DOHH2 (cell line): Measurements from ENCODE around the gene BBX.

ENCODE experiments used
- CTCF ChIP-seq: fragments of 200-600 bp; sonication (generic); IDR thresholded peaks from one replicate; pipeline ENCODE4 v1.5.1; 2014; ENCODE audit warnings: antibody characterized with exemption, mild to moderate bottlenecking, low read depth, low read length; ENCODE audit not compliant: poor library complexity, severe bottlenecking
- EZH2phosphoT487 ChIP-seq: fragments of 200-600 bp; sonication (generic); IDR thresholded peaks from 2 replicates; pipeline ENCODE4 v1.6.1; 2017; ENCODE audit warnings: borderline replicate concordance, mild to moderate bottlenecking, antibody characterized with exemption, low read length, moderate library complexity, mixed read lengths

- no peak for TF ChIP-seq CTCF
- no peak for TF ChIP-seq EZH2phosphoT487
Measured at GRCh38 chr3:107589454-107589853, 66.7 kb downstream of the BBX start.
